Liver (tissue), 3 donors: ENCODE measurements around the gene NUP42.

Source experiments
- CTCF ChIP-seq: fragments of 150-350 bp; IDR thresholded peaks from 2 replicates; pipeline ENCODE4 v1.5.1; 2017; ENCODE audit warnings: improper control_type of control experiment, low read depth, low read length; ENCODE audit not compliant: missing input control
- EGR1 ChIP-seq, 2 donors: IDR thresholded peaks; 2 replicates each; pipeline ENCODE4 v1.6.1; 2016 to 2018; ENCODE audit warnings: antibody characterized with exemption in 2 of 2, low read depth in 2 of 2
- GABPA ChIP-seq, 2 donors: IDR thresholded peaks in 1 of 2; conservative IDR thresholded peaks in 1 of 2; 2 replicates each; pipeline ENCODE4 v1.6.1; 2016; ENCODE audit warnings: antibody characterized with exemption in 2 of 2, mild to moderate bottlenecking in 1 of 2, moderate library complexity in 1 of 2
- HNF4A ChIP-seq, 2 donors: conservative IDR thresholded peaks; 2 replicates each; pipeline ENCODE4 v1.6.1; 2016; ENCODE audit warnings: antibody characterized with exemption in 2 of 2, mild to moderate bottlenecking in 2 of 2
- JUND ChIP-seq, 2 donors: IDR thresholded peaks; 2 replicates each; pipeline ENCODE4 v1.6.1; 2016; ENCODE audit warnings: antibody characterized with exemption in 2 of 2
- MAX ChIP-seq: IDR thresholded peaks from 2 replicates; pipeline ENCODE4 v1.6.1; 2016; ENCODE audit warnings: antibody characterized with exemption
- RAD21 ChIP-seq, 2 donors: IDR thresholded peaks; 2 replicates each; pipeline ENCODE4 v1.6.1; 2016; ENCODE audit warnings: antibody characterized with exemption in 2 of 2, mild to moderate bottlenecking in 2 of 2
- REST ChIP-seq: IDR thresholded peaks from 2 replicates; pipeline ENCODE4 v1.6.1; 2016; ENCODE audit warnings: antibody characterized with exemption, mild to moderate bottlenecking
- RXRA ChIP-seq, 2 donors: IDR thresholded peaks; 2 replicates each; pipeline ENCODE4 v1.6.1; 2017 to 2018; ENCODE audit warnings: antibody characterized with exemption in 2 of 2, mild to moderate bottlenecking in 1 of 2
- SP1 ChIP-seq: IDR thresholded peaks from 2 replicates; pipeline ENCODE4 v1.6.1; 2018; ENCODE audit warnings: antibody characterized with exemption, mild to moderate bottlenecking
- TAF1 ChIP-seq: conservative IDR thresholded peaks from 2 replicates; pipeline ENCODE4 v1.6.1; 2016; ENCODE audit warnings: antibody characterized with exemption, mild to moderate bottlenecking
- YY1 ChIP-seq: IDR thresholded peaks from 2 replicates; pipeline ENCODE4 v1.6.1; 2016; ENCODE audit warnings: antibody characterized with exemption, mild to moderate bottlenecking
- ZBTB33 ChIP-seq: IDR thresholded peaks from 2 replicates; pipeline ENCODE4 v1.6.1; 2016; ENCODE audit warnings: antibody characterized with exemption
- donor health status: healthy.
- donor health status: healthy.

- TF ChIP-seq TAF1 (no peak), CTCF (no peak), GABPA (IDR thresholded peaks at IDR 0.05 in 1 of 2, conservative IDR thresholded peaks at IDR 0.05 in 1 of 2) (no peak), YY1 (no peak), ZBTB33 (no peak), MAX (no peak), RAD21 (IDR thresholded peaks at IDR 0.05) (no peak), SP1 (no peak), JUND (IDR thresholded peaks at IDR 0.05) (no peak), RXRA (IDR thresholded peaks at IDR 0.05) (no peak), HNF4A (conservative IDR thresholded peaks at IDR 0.05) (no peak), EGR1 (IDR thresholded peaks at IDR 0.05; ENCODE audit: low read depth in 2 of 2) (no peak), REST (no peak)
Measured at GRCh38 chr7:23167691-23168090, 14.2 kb upstream of the NUP42 start.
